GM12892 (cell line): ENCODE results near the gene EXOC7.

Experiments
- POLR2A ChIP-seq: IDR thresholded peaks from 2 replicates; pipeline ENCODE4 v1.6.1; 2011; ENCODE audit warnings: low read depth, low read length, control low read depth
- POLR2AphosphoS5 ChIP-seq: IDR thresholded peaks from 2 replicates; pipeline ENCODE4 v1.6.1; 2011; ENCODE audit warnings: low read depth, low read length, control low read depth
- TAF1 ChIP-seq: IDR thresholded peaks from 2 replicates; pipeline ENCODE4 v1.6.1; 2011; ENCODE audit warnings: low read depth, mild to moderate bottlenecking, control low read depth, low read length, borderline replicate concordance

GRCh38 chr17:76076146-76076764 lies 27.3 kb downstream of the EXOC7 start:
- TF ChIP-seq TAF1 = no peak
- no peak for TF ChIP-seq POLR2A
- TF ChIP-seq POLR2AphosphoS5 = no peak
